Tibial artery (tissue), 4 donors: Measurements from ENCODE around the gene SNX30.

Source experiments
- DNase-seq, 2 donors: peaks; one replicate each; pipeline ENCODE4 v3.0.0-alpha.2; 2019
- H3K27ac ChIP-seq, 2 donors: fragments of 200-600 bp; sonication (generic) in 1 of 2; 1 replicate in 1 of 2; 2 replicates in 1 of 2; pipeline ENCODE4 v1.5.1; 2018 to 2019; ENCODE audit warnings: mild to moderate bottlenecking in 1 of 2
- H3K27me3 ChIP-seq, 2 donors: fragments of 200-600 bp; sonication (generic) in 1 of 2; one replicate each; pipeline versions ENCODE4 v1.5.1 to v1.6.0; 2016 to 2019
- H3K36me3 ChIP-seq, 3 donors: fragments of 200-600 bp; sonication (generic) in 2 of 3; one replicate each; pipeline ENCODE4 v1.5.1; 2016 to 2019; ENCODE audit warnings: mild to moderate bottlenecking in 2 of 3
- H3K4me1 ChIP-seq, 4 donors: fragments of 200-600 bp; sonication (generic) in 2 of 4; 1 replicate in 3 of 4; 2 replicates in 1 of 4; pipeline ENCODE4 v1.5.1; 2016 to 2019
- H3K4me3 ChIP-seq, 2 donors: fragments of 200-600 bp; sonication (generic) in 1 of 2; 1 replicate in 1 of 2; 2 replicates in 1 of 2; pipeline ENCODE4 v1.5.1; 2018 to 2019; ENCODE audit warnings: mild to moderate bottlenecking in 2 of 2
- H3K9me3 ChIP-seq, 3 donors: fragments of 200-600 bp; sonication (generic) in 1 of 3; one replicate each; pipeline ENCODE4 v1.5.1; 2016 to 2019
- intact Hi-C: fragments of 100-400 bp; cut with DNase I; formaldehyde crosslinking; loops from one replicate; pipeline ENCODE4 v1.15.0; 2023; ENCODE audit warnings: low total_unique reads
- TF ChIP-seq, protein P1 (sequence below), 2 experiments: fragments of 200-600 bp in 1 of 2; fragments of 450-650 bp in 1 of 2; IDR thresholded peaks; one replicate each; pipeline ENCODE4 v1.5.1; 2017 to 2019; ENCODE audit warnings: antibody characterized with exemption in 2 of 2, mild to moderate bottlenecking in 1 of 2, moderate library complexity in 1 of 2

Gene SNX30

DNA sequence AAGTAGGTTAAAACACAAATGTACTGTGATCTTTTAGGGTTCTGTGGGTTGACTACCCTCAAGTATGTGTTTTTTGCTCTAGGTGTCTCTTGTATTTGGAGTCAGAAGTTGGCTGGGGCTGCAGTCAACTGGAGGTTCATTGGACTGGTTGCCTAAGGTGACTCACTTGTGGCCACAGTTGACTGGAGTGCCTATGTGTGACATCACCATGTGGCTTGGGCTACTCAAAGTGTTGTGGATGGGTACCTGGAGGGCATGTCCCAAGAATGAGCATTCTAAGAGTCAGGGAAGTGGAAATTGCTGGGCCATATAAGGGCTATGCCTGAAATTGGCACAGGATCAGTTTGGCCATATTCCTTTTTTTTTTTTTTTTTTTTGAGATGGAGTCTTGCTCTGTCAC is 27.4 kb downstream of the SNX30 start:
- peaks cover 0 to 9% (median 0%) of the 10 kb centered on the region in 4 donors for H3K4me1 ChIP-seq
- intact Hi-C loops, result no loop called here

DNA sequence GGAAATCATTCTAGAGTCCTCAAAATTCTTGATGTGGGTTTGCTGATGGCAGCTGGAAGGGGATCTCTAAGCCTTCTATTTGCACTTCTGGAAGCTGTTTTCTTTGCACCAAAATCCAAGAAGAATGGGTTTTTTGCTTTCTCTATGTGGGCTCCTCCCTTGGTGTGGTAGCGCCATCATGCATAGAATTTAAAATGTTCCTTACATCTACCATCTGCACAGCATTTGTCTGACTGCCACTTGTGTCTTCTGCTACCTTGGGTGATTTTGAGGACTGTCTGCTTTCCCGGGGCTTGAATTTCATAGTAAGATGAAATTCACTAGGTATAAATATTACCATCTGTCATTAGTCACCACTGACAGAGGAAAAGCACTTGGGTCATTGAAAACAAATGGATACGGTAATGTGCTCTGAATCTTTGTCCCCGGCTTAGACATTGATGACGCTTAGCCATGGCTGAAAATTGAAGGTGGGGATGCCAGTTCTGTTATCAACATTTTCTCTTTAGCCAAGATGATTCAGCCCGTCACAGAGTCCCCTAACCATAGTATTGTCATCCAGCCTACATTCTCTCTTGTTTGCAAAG is 30.0 kb downstream of the SNX30 start:
- Histone ChIP-seq H3K27ac (no peak overlapping the region), H3K36me3 (no peaks in the 10 kb centered on the region), H3K4me3 (no peak overlapping the region), H3K9me3 (no peaks in the 10 kb centered on the region), H3K27me3 (no peaks in the 10 kb centered on the region), H3K4me1 (peaks cover 0 to 20% (median 6%) of the 10 kb centered on the region in 4 donors)
- no peak for DNase-seq
- intact Hi-C loops, result no loop called here
- TF ChIP-seq, protein P1, sequence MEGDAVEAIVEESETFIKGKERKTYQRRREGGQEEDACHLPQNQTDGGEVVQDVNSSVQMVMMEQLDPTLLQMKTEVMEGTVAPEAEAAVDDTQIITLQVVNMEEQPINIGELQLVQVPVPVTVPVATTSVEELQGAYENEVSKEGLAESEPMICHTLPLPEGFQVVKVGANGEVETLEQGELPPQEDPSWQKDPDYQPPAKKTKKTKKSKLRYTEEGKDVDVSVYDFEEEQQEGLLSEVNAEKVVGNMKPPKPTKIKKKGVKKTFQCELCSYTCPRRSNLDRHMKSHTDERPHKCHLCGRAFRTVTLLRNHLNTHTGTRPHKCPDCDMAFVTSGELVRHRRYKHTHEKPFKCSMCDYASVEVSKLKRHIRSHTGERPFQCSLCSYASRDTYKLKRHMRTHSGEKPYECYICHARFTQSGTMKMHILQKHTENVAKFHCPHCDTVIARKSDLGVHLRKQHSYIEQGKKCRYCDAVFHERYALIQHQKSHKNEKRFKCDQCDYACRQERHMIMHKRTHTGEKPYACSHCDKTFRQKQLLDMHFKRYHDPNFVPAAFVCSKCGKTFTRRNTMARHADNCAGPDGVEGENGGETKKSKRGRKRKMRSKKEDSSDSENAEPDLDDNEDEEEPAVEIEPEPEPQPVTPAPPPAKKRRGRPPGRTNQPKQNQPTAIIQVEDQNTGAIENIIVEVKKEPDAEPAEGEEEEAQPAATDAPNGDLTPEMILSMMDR (IDR thresholded peaks at IDR 0.05), result no peak

More for the DNA sequence above, 27.4 kb downstream of the SNX30 start:
- Histone ChIP-seq H3K27me3 (no peaks in the 10 kb centered on the region), H3K9me3 (no peaks in the 10 kb centered on the region), H3K27ac (no peak overlapping the region), H3K4me3 (no peak overlapping the region), H3K36me3 (no peaks in the 10 kb centered on the region)
- no peak for DNase-seq
- TF ChIP-seq, protein P1 (IDR thresholded peaks at IDR 0.05), result no peak

DNA sequence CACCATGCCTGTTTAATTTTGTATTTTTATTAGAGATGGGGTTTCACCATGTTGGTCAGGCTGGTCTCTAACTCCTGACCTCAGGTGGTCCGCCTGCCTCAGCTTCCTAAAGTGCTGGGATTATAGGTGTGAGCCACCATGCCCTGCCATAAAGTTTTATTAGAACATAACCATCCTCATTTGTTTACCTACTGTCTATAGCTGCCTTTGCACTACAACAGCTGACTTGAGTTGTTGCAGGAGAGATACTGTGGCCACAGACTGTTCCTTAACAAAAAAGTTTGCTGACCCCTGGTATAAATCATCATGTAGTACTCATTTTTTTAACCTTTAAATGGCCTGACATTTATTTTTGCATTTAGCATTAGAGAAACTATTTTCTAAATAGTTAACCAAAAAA is 31.7 kb downstream of the SNX30 start:
- Histone ChIP-seq H3K4me3 (no peak overlapping the region), H3K4me1 (peaks cover 0 to 21% (median 6%) of the 10 kb centered on the region in 4 donors), H3K27ac (no peak overlapping the region), H3K36me3 (no peaks in the 10 kb centered on the region), H3K9me3 (no peaks in the 10 kb centered on the region), H3K27me3 (no peaks in the 10 kb centered on the region)
- intact Hi-C loops, result no loop called here
- no peak for DNase-seq
- TF ChIP-seq, protein P1 (IDR thresholded peaks at IDR 0.05), result no peak

DNA sequence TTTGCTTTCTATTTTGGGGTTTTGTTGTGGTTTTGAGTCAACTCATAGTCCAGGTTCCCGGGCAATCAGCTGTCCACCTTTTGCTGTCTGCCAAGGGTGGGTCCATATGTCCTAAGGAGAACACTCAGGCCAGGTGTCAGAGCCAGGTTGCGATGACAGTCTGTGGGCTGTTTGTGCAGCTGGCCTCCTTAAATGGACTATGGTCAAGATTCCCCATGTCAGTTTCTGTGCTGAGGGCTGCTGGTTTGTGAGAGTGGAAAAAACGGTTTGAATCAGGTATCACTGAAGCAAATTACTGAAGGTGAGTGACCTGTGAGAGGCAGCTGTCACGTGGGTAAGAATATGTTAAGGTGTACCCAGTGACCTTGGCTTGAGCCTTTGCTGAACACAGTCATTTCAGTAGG is 33.0 kb downstream of the SNX30 start:
- no peaks in the 10 kb centered on the region for H3K27me3 ChIP-seq
- H3K4me3 ChIP-seq, result no peak overlapping the region
- no peak overlapping the region for H3K27ac ChIP-seq
- H3K9me3 ChIP-seq, result no peaks in the 10 kb centered on the region
- peaks cover 0 to 30% (median 6%) of the 10 kb centered on the region in 4 donors for H3K4me1 ChIP-seq
- H3K36me3 ChIP-seq, result no peaks in the 10 kb centered on the region
- intact Hi-C loops, result no loop called here
- no peak for DNase-seq
- TF ChIP-seq, protein P1 (IDR thresholded peaks at IDR 0.05), result no peak

DNA sequence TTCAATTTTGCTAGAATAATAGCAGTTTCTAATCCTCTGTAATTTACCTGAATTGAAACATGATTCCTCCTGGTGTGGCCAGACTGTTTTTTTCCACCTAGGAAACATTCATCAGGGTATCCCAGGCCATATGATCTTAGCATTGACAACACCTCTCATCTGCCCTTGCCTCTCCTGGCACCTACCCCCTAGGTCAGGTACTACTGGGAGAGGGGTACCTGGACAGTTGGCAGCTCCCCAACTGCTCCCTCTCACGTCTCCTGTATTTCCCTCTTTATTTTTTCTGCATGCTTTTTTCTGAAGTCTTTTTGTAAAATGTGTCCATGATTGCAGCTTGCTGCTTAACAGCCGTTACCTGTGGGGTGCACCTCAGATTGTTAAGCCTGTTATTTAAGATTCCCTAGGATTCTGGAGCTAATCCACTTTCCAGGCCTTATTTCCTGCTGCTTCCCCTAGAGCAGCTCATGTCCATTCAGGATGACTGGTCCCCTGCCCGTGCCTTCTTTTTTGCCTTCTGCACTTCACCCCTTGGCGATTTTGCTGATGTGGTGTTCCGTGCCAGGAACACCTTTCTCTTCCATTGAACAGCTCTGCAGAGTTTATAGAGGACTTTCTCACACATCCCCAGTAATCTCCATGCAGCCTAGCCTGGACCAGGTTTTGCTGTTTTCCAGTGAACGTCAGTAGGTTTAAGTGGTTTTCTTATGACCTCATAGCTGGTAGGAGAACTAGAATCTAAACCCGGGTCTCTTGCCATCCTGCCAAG is 33.6 kb downstream of the SNX30 start:
- Histone ChIP-seq H3K4me3 (no peak overlapping the region), H3K9me3 (no peaks in the 10 kb centered on the region), H3K36me3 (no peaks in the 10 kb centered on the region), H3K27me3 (no peaks in the 10 kb centered on the region), H3K27ac (no peak overlapping the region), H3K4me1 (peaks cover 0 to 37% (median 11%) of the 10 kb centered on the region in 4 donors)
- intact Hi-C loops, result no loop called here
- DNase-seq, result no peak
- TF ChIP-seq, protein P1 (IDR thresholded peaks at IDR 0.05), result no peak
